ENCODE measurements around the gene SCARB2. TPM values are rescaled to one million over a fixed set of nuclear protein-coding genes. Genes with fewer than 3 reads are reported as not detected.

Gene SCARB2
- total RNA-seq, 5 donors from 2014 or later (not counting 1 experiment from before 2014, with no cell fraction given), result 20.9 to 37.3 (median 23.2) TPM

DNA sequence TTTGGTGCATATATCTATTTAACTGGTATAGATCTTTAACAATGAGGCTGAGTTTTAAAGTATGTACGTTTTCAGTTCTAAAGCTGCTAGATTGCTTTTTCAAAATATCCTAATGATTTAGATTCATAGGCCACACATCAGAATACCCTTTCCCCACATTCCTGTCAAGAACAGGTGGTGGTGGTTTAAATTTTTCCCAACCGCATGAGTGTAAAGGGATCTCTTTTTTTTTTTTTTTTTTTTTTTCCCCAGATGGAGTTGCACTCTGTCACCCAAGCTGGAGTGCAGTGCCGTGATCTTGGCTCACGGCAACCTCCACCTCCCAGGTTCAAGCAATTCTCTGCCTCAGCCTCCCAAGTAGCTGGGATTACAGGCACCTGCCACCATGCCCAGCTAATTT lies 93.4 kb downstream of the SCARB2 start:
- CTCF ChIA-PET, result no interaction called here
- no peak overlapping the region for H3K27ac Mint-ChIP-seq
- no peaks in the 10 kb centered on the region for H3K27me3 ChIP-seq (replicated peaks in 1 of 2; ENCODE audit: control insufficient read depth in 2 of 2, extremely low read depth in 1 of 2, insufficient read depth in 2 of 2, low read length in 1 of 2)
- H3K4me1 ChIP-seq (ENCODE audit: control insufficient read depth in 1 of 2, extremely low read depth in 1 of 2, insufficient read depth in 2 of 2, low read length in 2 of 2), result no peaks in the 10 kb centered on the region
- no peak overlapping the region for H3K4me3 Mint-ChIP-seq
- H3K36me3 ChIP-seq (ENCODE audit: control insufficient read depth in 2 of 2, extremely low read depth in 1 of 2, insufficient read depth in 1 of 2, low read length in 1 of 2), result peaks cover 4 to 57% of the 10 kb centered on the region in 2 donors
- no peaks in the 10 kb centered on the region for H3K9me3 ChIP-seq
- ATAC-seq (replicated peaks in 1 of 4), result no peak
- H3K4me1 Mint-ChIP-seq, result no peaks in the 10 kb centered on the region
- no peaks in the 10 kb centered on the region for H3K27me3 Mint-ChIP-seq
- no CpG with 5 or more reads among the region's 4 CpGs for WGBS (ENCODE audit: insufficient coverage)
- no peak overlapping the region for H3K27ac ChIP-seq (ENCODE audit: low read length)
- H3K36me3 Mint-ChIP-seq, result peaks cover 71% of the 10 kb centered on the region
- POLR2A ChIA-PET, result interaction anchor here in 1 of 2 donors (0.6 kb wide), 1 partner anchor 1034 kb away, joined by 6 read pairs; no protein-coding TSS in a partner anchor
- no peak overlapping the region for H3K4me3 ChIP-seq (ENCODE audit: control insufficient read depth in 1 of 2, extremely low read depth in 1 of 2, low read length in 1 of 2)
- peaks cover 0 to 2% (median 0%) of the 10 kb centered on the region in 3 donors for H3K9me3 Mint-ChIP-seq
- DNase-seq, result no peak

DNA sequence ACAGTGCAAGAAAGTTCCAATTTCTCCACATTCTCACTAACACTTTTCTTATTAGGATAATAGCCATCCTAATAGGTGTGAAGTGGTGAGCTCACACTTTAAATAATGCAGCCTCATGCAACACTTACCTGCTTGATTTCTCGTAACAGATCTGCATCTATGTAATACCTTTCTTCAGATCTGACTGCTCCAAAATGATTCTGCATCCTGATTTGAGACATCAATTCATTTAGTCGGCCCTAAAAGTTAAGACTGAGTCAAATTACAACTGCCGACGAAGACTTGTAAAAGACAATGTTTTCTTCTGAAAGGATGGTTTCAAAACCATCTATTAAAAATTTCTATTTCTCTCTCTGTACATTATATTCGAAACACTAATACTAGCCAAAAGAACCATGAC lies 96.1 kb downstream of the SCARB2 start:
- Histone ChIP-seq H3K4me3 (ENCODE audit: control insufficient read depth in 1 of 2, extremely low read depth in 1 of 2, low read length in 1 of 2) (no peak overlapping the region), H3K4me1 (ENCODE audit: control insufficient read depth in 1 of 2, extremely low read depth in 1 of 2, insufficient read depth in 2 of 2, low read length in 2 of 2) (no peaks in the 10 kb centered on the region), H3K36me3 (ENCODE audit: control insufficient read depth in 2 of 2, extremely low read depth in 1 of 2, insufficient read depth in 1 of 2, low read length in 1 of 2) (peaks cover 4 to 63% of the 10 kb centered on the region in 2 donors), H3K27me3 (replicated peaks in 1 of 2; ENCODE audit: control insufficient read depth in 2 of 2, extremely low read depth in 1 of 2, insufficient read depth in 2 of 2, low read length in 1 of 2) (no peaks in the 10 kb centered on the region), H3K9me3 (no peaks in the 10 kb centered on the region), H3K27ac (ENCODE audit: low read length) (no peak overlapping the region)
- CTCF ChIA-PET, result no interaction called here
- peaks cover 0 to 2% (median 0%) of the 10 kb centered on the region in 3 donors for H3K9me3 Mint-ChIP-seq
- H3K27ac Mint-ChIP-seq, result no peak overlapping the region
- H3K4me1 Mint-ChIP-seq, result no peaks in the 10 kb centered on the region
- WGBS (ENCODE audit: insufficient coverage), result 65% methylated on average over 2 of the region's 5 CpGs
- peaks cover 68% of the 10 kb centered on the region for H3K36me3 Mint-ChIP-seq
- ATAC-seq (replicated peaks in 1 of 4), result no peak
- no peaks in the 10 kb centered on the region for H3K27me3 Mint-ChIP-seq
- no peak overlapping the region for H3K4me3 Mint-ChIP-seq
- DNase-seq, result no peak
- POLR2A ChIA-PET, result no interaction called here

DNA sequence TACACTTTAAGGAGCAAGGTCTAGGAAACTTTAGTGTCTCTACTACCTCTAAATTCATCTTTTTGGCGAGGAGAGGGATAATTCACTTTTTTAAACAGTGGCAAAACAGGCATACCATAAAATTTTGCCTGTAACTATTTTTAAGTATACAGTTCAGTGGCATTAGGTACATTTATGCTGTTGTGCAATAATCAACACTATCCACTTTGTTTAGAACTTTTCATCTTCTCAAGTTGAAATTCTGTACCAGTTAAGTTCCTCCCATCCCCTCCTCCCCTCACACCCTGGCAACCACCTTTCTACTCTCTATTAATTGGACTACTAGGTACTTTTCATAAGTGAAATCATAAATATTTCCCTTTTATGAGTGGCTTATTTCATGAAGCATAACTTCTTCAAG lies 96.8 kb downstream of the SCARB2 start:
- Histone ChIP-seq H3K4me3 (ENCODE audit: control insufficient read depth in 1 of 2, extremely low read depth in 1 of 2, low read length in 1 of 2) (no peak overlapping the region), H3K36me3 (ENCODE audit: control insufficient read depth in 2 of 2, extremely low read depth in 1 of 2, insufficient read depth in 1 of 2, low read length in 1 of 2) (peaks cover 4 to 56% of the 10 kb centered on the region in 2 donors), H3K27ac (ENCODE audit: low read length) (no peak overlapping the region), H3K4me1 (ENCODE audit: control insufficient read depth in 1 of 2, extremely low read depth in 1 of 2, insufficient read depth in 2 of 2, low read length in 2 of 2) (no peaks in the 10 kb centered on the region), H3K9me3 (no peaks in the 10 kb centered on the region), H3K27me3 (replicated peaks in 1 of 2; ENCODE audit: control insufficient read depth in 2 of 2, extremely low read depth in 1 of 2, insufficient read depth in 2 of 2, low read length in 1 of 2) (no peaks in the 10 kb centered on the region)
- ATAC-seq (replicated peaks in 1 of 4) (no peak), DNase-seq (no peak)
- no peaks in the 10 kb centered on the region for H3K4me1 Mint-ChIP-seq
- no peak overlapping the region for H3K4me3 Mint-ChIP-seq
- peaks cover 0 to 2% (median 0%) of the 10 kb centered on the region in 3 donors for H3K9me3 Mint-ChIP-seq
- POLR2A ChIA-PET, result no interaction called here
- H3K27ac Mint-ChIP-seq, result peak overlapping the region in 1 of 2 donors; percentile 62
- H3K27me3 Mint-ChIP-seq, result no peaks in the 10 kb centered on the region
- no CpG with 5 or more reads among the region's 1 CpG for WGBS (ENCODE audit: insufficient coverage)
- peaks cover 68% of the 10 kb centered on the region for H3K36me3 Mint-ChIP-seq
- CTCF ChIA-PET, result no interaction called here

Other genes with a start within 250 kb of the SCARB2 start
- 10 to 100 TPM; 44.2 to 56.9 (median 47.3) TPM for gene SDAD1, start 222.9 kb downstream of the SCARB2 start, total RNA-seq
- not detected for gene CXCL9, start 206.3 kb downstream of the SCARB2 start, total RNA-seq
- not detected for gene CXCL10, start 190.3 kb downstream of the SCARB2 start, total RNA-seq
- gene CXCL11, start 177.8 kb downstream of the SCARB2 start, total RNA-seq, result not detected
- gene ART3, start 139.1 kb downstream of the SCARB2 start, total RNA-seq, result not detected
- gene NUP54, start 65.4 kb downstream of the SCARB2 start, total RNA-seq, result 10 to 100 TPM; 39.5 to 88.9 (median 48.3) TPM
- under 1 TPM in 1 of 5 donors, not detected in 4; 0.19 TPM for gene FAM47E, start 37.9 kb upstream of the SCARB2 start, total RNA-seq
- 1 to 10 TPM in 3 of 5 donors, under 1 TPM in 2; 0.26 to 2.2 (median 1.0) TPM for gene STBD1, start 92.9 kb upstream of the SCARB2 start, total RNA-seq
- not detected for gene CCDC158, start 207.3 kb upstream of the SCARB2 start, total RNA-seq
- 1 to 10 TPM in 1 of 5 donors, under 1 TPM in 2, not detected in 2; 0.22 to 1.1 (median 0.33) TPM for gene SHROOM3, start 221.4 kb upstream of the SCARB2 start, total RNA-seq

Data from T-cell (primary cell).